HPDE6-E6E7 (cell line): ENCODE measurements around the gene TRIM63.

Experiments
- DNase-seq: peaks from one replicate; pipeline ENCODE4 v3.0.0; 2011; ENCODE audit warnings: missing footprints; ENCODE audit errors: extremely low spot score

Gene TRIM63

GRCh38 chr1:26016953-26017545 is 50.4 kb downstream of the TRIM63 start:
- DNase-seq: no peak

DNA sequence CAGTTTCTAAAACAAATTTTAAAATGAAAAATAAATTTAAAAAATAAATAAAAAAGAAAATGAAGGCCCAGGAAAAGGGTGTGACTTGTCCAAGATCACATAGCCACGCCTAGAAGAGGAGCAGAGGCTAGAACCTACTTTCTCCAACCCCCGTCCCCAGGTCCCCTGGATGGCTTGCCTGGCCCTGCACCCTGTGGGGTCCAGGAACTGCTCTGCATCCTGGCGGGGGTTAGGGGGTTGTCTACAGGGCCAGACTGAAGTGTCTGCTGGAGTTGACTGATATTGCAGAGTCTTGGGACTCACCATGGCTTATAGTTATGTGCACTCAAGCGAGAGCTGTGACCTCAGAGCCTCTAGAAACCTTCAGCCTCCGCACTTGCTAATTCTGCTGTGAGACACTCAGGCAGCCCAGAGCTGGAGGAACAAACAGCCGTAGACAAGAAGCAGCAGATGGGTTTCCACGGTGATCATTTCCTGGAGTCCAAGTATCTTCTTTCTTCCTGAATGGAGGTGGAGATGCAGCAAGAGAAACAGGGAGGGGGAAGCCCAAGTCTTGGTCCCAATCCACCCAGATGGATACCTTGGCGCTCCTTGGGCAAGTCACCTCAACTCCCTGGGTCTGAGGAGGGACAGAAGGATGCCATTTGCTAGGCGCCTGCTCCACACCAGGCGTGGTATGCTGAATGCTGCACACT is 51.0 kb downstream of the TRIM63 start:
- no peak for DNase-seq

DNA sequence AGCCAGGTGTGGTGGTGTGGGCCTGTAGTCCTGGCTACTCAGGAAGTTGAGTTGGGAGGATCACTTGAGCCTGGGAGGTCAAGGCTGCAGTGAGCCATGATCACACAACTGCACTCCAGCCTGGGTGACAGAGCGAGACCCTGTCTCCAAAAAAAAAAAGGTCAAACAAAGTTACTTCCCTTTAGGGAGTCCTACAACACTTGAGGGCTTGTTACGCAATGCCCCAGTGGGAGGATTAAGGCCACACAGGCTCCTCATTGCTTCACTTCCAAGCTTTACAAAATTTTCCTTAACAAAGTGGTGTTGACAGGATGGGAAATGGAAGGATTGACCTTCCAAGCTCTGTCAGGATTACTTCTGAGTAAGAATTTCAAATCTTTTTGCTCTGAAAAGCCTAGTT is 52.1 kb downstream of the TRIM63 start:
- no peak for DNase-seq

DNA sequence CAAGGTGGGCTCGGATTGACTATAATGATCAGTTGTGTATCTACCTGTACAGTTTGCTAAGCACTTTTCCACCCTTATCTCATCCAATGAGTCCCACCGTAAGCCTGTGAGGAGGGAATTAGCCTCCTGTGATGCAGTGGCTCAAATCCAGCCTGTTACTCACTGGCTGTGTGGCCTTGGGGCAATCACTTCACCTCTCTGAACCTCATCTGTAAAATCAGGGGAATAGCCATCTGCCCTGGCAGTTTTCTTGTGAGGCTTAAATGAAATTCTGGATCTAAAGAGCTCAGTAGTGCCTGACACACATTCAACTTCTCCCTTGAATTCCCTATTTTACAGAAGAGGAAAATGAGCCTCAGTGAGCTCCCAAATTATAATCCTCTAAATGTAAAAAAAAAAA is 53.3 kb downstream of the TRIM63 start:
- DNase-seq: no peak

DNA sequence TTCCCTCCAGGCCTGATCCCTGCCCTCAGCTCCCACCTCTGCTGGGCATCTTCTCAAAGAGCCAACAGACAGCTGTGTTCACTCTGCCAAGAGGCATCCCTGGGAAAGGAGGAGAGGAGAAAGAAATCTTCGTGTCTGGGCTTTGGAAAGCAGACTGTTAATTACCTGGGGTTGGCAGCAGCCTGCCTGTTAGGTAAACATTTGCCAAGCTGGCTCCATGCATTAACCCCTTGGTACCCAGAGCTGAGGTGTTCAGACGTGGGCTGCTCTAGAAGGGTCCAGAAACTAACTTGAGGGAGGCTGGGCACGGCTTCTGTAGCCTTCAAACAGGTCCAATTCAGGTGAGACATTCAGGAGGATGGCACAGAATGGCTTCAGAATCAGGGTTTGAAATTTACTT is 54.6 kb downstream of the TRIM63 start:
- DNase-seq: no peak

DNA sequence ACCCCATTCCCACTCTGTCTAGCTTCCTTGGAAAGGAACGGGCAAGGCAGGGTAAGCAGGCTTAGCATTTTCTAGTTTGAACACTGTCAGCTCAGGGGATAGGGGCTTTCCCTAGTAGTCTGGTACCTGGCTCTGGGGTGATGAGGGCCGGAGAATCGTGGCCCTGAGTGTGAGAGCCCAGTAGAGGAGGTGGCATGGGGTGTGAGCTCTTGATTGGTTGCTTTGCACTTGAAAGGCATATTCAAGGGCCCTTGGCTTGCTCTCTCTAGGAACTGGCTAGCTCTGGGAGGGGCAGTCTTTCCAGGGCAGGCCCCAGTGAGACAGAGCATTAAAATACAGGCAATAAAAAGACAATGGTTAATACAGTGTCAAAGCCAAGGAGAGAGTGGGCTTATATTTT is 56.6 kb downstream of the TRIM63 start:
- DNase-seq: no peak

- no peak for DNase-seq
Observed at GRCh38 chr1:26009796-26010447, 57.5 kb downstream of the TRIM63 start.

- DNase-seq: no peak
Observed at GRCh38 chr1:26006710-26007109, 60.7 kb downstream of the TRIM63 start.

- no peak for DNase-seq
Observed at GRCh38 chr1:26005434-26006105, 61.9 kb downstream of the TRIM63 start.

GRCh38 chr1:26003756-26004155 is 63.7 kb downstream of the TRIM63 start:
- no peak for DNase-seq

DNA sequence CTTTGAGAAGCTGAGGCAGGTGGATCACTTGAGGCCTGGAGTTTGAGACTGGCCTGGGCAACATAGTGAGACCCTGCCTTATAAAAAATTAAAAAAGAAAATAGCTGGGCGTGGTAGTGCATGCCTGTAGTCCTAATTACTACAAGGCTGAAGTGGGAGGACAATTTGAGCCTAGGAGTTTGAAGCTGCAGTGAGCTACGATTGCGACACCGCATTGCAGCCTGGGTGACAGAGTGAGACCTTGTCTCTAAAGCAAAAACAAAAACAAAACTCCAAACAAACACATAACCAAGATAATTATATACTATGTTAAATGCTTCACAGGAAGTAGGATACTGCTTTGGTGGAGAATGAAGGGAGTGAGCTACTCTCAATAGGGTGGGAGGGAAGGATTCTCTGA is 64.2 kb downstream of the TRIM63 start:
- DNase-seq: no peak
